ENCODE measurements around the gene PLCXD1. TPM values are rescaled to one million over a fixed set of nuclear protein-coding genes. Genes with fewer than 3 reads are reported as not detected.
A peak's percentile ranks its signal among the peaks of the same experiment; 100 is the strongest.

PLCXD1 gene
- total RNA-seq, 1 donor = 3.3 TPM

- Histone ChIP-seq H3K79me2 (ENCODE audit: insufficient read depth, low read length) (peaks cover 5% of the 10 kb centered on the region), H3K27ac (ENCODE audit: low read depth, low read length) (no peak overlapping the region), H2AFZ (ENCODE audit: low read length) (no peak overlapping the region), H3K27me3 (ENCODE audit: insufficient read depth, low read length) (no peaks in the 10 kb centered on the region), H3K4me3 (ENCODE audit: insufficient read depth, low read length) (no peak overlapping the region), H3K4me2 (ENCODE audit: insufficient read depth, low read length) (no peak overlapping the region), H3K9me3 (ENCODE audit: low read depth, low read length) (no peaks in the 10 kb centered on the region), H4K20me1 (ENCODE audit: insufficient read depth, low read length) (peaks cover 7% of the 10 kb centered on the region), H3K4me1 (ENCODE audit: insufficient read depth, low read length) (no peaks in the 10 kb centered on the region), H3K36me3 (ENCODE audit: insufficient read depth, low read length) (peaks cover 32% of the 10 kb centered on the region)
- DNase-seq (ENCODE audit: insufficient read length, low spot score, missing footprints) = no peak
- TF ChIP-seq, protein P1, sequence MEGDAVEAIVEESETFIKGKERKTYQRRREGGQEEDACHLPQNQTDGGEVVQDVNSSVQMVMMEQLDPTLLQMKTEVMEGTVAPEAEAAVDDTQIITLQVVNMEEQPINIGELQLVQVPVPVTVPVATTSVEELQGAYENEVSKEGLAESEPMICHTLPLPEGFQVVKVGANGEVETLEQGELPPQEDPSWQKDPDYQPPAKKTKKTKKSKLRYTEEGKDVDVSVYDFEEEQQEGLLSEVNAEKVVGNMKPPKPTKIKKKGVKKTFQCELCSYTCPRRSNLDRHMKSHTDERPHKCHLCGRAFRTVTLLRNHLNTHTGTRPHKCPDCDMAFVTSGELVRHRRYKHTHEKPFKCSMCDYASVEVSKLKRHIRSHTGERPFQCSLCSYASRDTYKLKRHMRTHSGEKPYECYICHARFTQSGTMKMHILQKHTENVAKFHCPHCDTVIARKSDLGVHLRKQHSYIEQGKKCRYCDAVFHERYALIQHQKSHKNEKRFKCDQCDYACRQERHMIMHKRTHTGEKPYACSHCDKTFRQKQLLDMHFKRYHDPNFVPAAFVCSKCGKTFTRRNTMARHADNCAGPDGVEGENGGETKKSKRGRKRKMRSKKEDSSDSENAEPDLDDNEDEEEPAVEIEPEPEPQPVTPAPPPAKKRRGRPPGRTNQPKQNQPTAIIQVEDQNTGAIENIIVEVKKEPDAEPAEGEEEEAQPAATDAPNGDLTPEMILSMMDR (IDR thresholded peaks at IDR 0.05; ENCODE audit: extremely low read depth, low read depth, low read length) = no peak
Measured at GRCh38 chrX:287670-288069, 6.5 kb downstream of the PLCXD1 start.

GRCh38 chrX:288561-288991, 7.4 kb downstream of the PLCXD1 start:
- H3K27ac ChIP-seq (ENCODE audit: low read depth, low read length) = no peak overlapping the region
- H3K9me3 ChIP-seq (ENCODE audit: low read depth, low read length) = no peaks in the 10 kb centered on the region
- H3K27me3 ChIP-seq (ENCODE audit: insufficient read depth, low read length) = no peaks in the 10 kb centered on the region

DNA sequence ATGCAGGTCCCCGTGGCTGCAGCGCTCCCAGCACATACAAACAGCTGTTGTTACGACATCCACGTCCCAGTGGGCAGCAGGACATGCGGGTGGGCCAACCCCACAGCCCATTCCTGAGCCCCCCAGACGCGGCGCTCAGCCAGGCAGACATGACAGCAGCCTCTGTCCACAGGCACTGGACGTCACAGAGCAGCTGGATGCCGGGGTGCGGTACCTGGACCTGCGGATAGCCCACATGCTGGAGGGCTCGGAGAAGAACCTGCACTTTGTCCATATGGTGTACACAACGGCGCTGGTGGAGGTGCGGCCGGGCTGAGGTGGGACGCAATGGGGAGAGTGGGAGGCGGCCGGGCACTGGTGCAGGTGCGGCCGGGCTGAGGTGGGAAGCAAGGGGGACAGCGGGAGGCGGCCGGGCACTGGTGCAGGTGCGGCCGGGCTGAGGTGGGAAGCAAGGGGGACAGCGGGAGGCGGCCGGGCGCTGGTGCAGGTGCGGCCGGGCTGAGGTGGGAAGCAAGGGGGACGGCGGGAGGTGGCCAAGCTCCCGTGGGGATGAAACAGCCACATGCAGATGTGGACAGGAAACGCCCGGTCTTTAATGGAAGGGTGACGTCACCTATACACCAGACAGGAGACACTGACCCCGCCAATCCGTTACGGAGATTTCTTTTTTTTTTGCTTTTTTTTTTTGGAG, 9.4 kb downstream of the PLCXD1 start:
- H2AFZ ChIP-seq (ENCODE audit: low read length) = no peak overlapping the region
- H3K9me3 ChIP-seq (ENCODE audit: low read depth, low read length) = no peaks in the 10 kb centered on the region
- H3K27ac ChIP-seq (ENCODE audit: low read depth, low read length) = no peak overlapping the region
- peaks cover under 1% of the 10 kb centered on the region for H4K20me1 ChIP-seq (ENCODE audit: insufficient read depth, low read length)
- H3K36me3 ChIP-seq (ENCODE audit: insufficient read depth, low read length) = peaks cover 32% of the 10 kb centered on the region
- TF ChIP-seq, protein P1 (IDR thresholded peaks at IDR 0.05; ENCODE audit: extremely low read depth, low read depth, low read length) = no peak
- H3K4me3 ChIP-seq (ENCODE audit: insufficient read depth, low read length) = no peak overlapping the region
- DNase-seq (ENCODE audit: insufficient read length, low spot score, missing footprints) = peak; percentile 75
- no peaks in the 10 kb centered on the region for H3K4me1 ChIP-seq (ENCODE audit: insufficient read depth, low read length)
- peaks cover 2% of the 10 kb centered on the region for H3K79me2 ChIP-seq (ENCODE audit: insufficient read depth, low read length)
- H3K4me2 ChIP-seq (ENCODE audit: insufficient read depth, low read length) = no peak overlapping the region
- H3K27me3 ChIP-seq (ENCODE audit: insufficient read depth, low read length) = no peaks in the 10 kb centered on the region

More at GRCh38 chrX:288561-288991, 7.4 kb downstream of the PLCXD1 start:
- Histone ChIP-seq H2AFZ (ENCODE audit: low read length) (no peak overlapping the region), H3K4me3 (ENCODE audit: insufficient read depth, low read length) (no peak overlapping the region), H3K36me3 (ENCODE audit: insufficient read depth, low read length) (peaks cover 41% of the 10 kb centered on the region), H4K20me1 (ENCODE audit: insufficient read depth, low read length) (peaks cover 7% of the 10 kb centered on the region), H3K4me2 (ENCODE audit: insufficient read depth, low read length) (no peak overlapping the region), H3K4me1 (ENCODE audit: insufficient read depth, low read length) (no peaks in the 10 kb centered on the region), H3K79me2 (ENCODE audit: insufficient read depth, low read length) (peaks cover 5% of the 10 kb centered on the region)
- TF ChIP-seq, protein P1 (IDR thresholded peaks at IDR 0.05; ENCODE audit: extremely low read depth, low read depth, low read length) = no peak
- peak; percentile 61 for DNase-seq (ENCODE audit: insufficient read length, low spot score, missing footprints)

DNA sequence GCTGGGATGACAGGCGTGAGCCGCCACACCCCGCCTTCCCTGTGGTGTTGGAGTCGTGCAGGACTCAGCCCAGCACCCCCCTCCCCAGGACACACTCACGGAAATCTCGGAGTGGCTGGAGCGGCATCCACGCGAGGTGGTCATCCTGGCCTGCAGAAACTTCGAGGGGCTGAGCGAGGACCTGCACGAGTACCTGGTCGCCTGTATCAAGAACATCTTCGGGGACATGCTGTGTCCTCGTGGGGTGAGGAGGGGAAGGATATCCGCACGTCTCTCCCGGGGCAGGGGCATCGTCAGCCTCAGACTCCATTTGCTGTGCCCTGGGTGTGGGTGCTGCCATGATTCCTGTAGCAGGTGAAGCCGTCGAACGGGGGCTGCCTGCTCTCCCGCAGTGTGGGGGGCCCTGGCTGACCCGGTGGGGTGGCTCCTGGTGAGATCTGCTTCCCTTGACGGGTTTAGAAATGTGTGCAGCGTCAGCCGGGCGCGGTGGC, 10.3 kb downstream of the PLCXD1 start:
- Histone ChIP-seq H4K20me1 (ENCODE audit: insufficient read depth, low read length) (no peaks in the 10 kb centered on the region), H3K4me1 (ENCODE audit: insufficient read depth, low read length) (no peaks in the 10 kb centered on the region), H3K4me2 (ENCODE audit: insufficient read depth, low read length) (no peak overlapping the region), H3K9me3 (ENCODE audit: low read depth, low read length) (no peaks in the 10 kb centered on the region), H3K79me2 (ENCODE audit: insufficient read depth, low read length) (peaks cover 2% of the 10 kb centered on the region), H2AFZ (ENCODE audit: low read length) (no peak overlapping the region), H3K36me3 (ENCODE audit: insufficient read depth, low read length) (peaks cover 33% of the 10 kb centered on the region), H3K27me3 (ENCODE audit: insufficient read depth, low read length) (no peaks in the 10 kb centered on the region), H3K4me3 (ENCODE audit: insufficient read depth, low read length) (no peak overlapping the region), H3K27ac (ENCODE audit: low read depth, low read length) (no peak overlapping the region)
- DNase-seq (ENCODE audit: insufficient read length, low spot score, missing footprints) = peak; percentile 60
- TF ChIP-seq, protein P1 (IDR thresholded peaks at IDR 0.05; ENCODE audit: extremely low read depth, low read depth, low read length) = no peak
